ENCODE measurements around the gene CYFIP2.

DNA sequence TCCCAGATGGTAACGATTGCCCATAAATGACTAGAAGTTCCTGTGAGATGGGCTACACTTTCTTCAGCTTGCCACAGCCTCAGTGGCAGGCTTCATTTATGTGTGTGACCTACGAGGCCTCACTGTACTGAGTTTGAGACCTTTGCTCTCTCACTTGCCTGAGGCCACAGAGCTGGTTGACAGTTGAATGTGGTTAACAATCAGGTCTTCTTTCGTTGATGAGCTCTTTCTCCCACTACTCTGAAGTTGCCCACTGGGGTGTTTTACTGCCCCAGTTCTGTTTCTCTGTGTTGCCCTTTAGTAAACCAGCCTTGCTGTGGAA is 70.5 kb downstream of the CYFIP2 start:
- TF ChIP-seq ZNF70 (CRISPR knock-in tag; IDR thresholded peaks at IDR 0.05) (no peak), SNAI2 (CRISPR knock-in tag; IDR thresholded peaks at IDR 0.05) (no peak), ARNTL (CRISPR knock-in tag; IDR thresholded peaks at IDR 0.05; ENCODE audit: borderline replicate concordance, low read depth) (no peak)
- TF ChIP-seq, protein P1, sequence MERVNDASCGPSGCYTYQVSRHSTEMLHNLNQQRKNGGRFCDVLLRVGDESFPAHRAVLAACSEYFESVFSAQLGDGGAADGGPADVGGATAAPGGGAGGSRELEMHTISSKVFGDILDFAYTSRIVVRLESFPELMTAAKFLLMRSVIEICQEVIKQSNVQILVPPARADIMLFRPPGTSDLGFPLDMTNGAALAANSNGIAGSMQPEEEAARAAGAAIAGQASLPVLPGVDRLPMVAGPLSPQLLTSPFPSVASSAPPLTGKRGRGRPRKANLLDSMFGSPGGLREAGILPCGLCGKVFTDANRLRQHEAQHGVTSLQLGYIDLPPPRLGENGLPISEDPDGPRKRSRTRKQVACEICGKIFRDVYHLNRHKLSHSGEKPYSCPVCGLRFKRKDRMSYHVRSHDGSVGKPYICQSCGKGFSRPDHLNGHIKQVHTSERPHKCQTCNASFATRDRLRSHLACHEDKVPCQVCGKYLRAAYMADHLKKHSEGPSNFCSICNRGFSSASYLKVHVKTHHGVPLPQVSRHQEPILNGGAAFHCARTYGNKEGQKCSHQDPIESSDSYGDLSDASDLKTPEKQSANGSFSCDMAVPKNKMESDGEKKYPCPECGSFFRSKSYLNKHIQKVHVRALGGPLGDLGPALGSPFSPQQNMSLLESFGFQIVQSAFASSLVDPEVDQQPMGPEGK (CRISPR knock-in tag; IDR thresholded peaks at IDR 0.05; ENCODE audit: borderline replicate concordance): no peak

Measured in SK-N-SH treated with all-trans-retinoic acid at 6 μM for 48 hours (cell line).